ENCODE results near the gene SPRY2. TPM values are rescaled to one million over a fixed set of nuclear protein-coding genes. Genes with fewer than 3 reads are reported as not detected.

Gene SPRY2
- total and polyA plus RNA-seq, 2 of the 13 experiments (the other 11 are each of a cell fraction or from before 2014, with no cell fraction given) = 7.4 to 25.1 TPM

- TF ChIP-seq ZBTB40 (IDR thresholded peaks at IDR 0.05) (no peak), ZBTB40 (CRISPR knock-in tag; IDR thresholded peaks at IDR 0.05) (peak; percentile 38; the same call in 1 of the 2 replicates), SIX4 (CRISPR knock-in tag; IDR thresholded peaks at IDR 0.05) (0 out of 2 replicates have a peak, but pooled peaks have one; percentile 9), POLR2AphosphoS5 (IDR thresholded peaks at IDR 0.05; ENCODE audit: low read depth, low read length) (peak; percentile 50), HES4 (CRISPR knock-in tag; IDR thresholded peaks at IDR 0.05; ENCODE audit: borderline replicate concordance) (0 out of 2 replicates have a peak, but pooled peaks have one; percentile 43), ZNF687 (CRISPR knock-in tag; IDR thresholded peaks at IDR 0.05) (peak; percentile 94), HNF4G (IDR thresholded peaks at IDR 0.05; ENCODE audit: borderline replicate concordance, low read depth, low read length) (no peak), HNF4G (CRISPR knock-in tag; IDR thresholded peaks at IDR 0.05; ENCODE audit: borderline replicate concordance, low read depth) (no peak), TFDP2 (CRISPR knock-in tag; IDR thresholded peaks at IDR 0.05) (no peak; the same call in 1 of the 2 replicates), ZNF337 (CRISPR knock-in tag; IDR thresholded peaks at IDR 0.05; ENCODE audit: borderline replicate concordance, low read depth) (peak; percentile 89; the same call in 1 of the 2 replicates), ZNF598 (CRISPR knock-in tag; IDR thresholded peaks at IDR 0.05; ENCODE audit: borderline replicate concordance) (peak; percentile 86; the same call in 1 of the 2 replicates)
These were observed 1.8 kb upstream of the SPRY2 start (continued) for GRCh38 chr13:80342471-80343371.

Measured in HepG2 (cell line).